ENCODE measurements around the gene SLCO2A1.

The SLCO2A1 gene

GRCh38 chr3:133941415-133941821 lies 88.3 kb downstream of the SLCO2A1 start:
- Histone ChIP-seq H3K27ac (ENCODE audit: low read length) (no peak overlapping the region), H2AFZ (ENCODE audit: low read length) (no peak overlapping the region), H3K4me2 (ENCODE audit: low read depth, low read length) (no peak overlapping the region), H3K9ac (ENCODE audit: low read length) (no peak overlapping the region), H4K20me1 (ENCODE audit: insufficient read depth, low read length) (no peaks in the 10 kb centered on the region), H3K79me2 (ENCODE audit: low read length) (no peaks in the 10 kb centered on the region), H3F3A (ENCODE audit: insufficient read depth, low read length) (no peaks in the 10 kb centered on the region; the same call in 1 of the 2 replicates), H3K4me1 (ENCODE audit: low read length) (peaks cover 8% of the 10 kb centered on the region), H3K4me3 (ENCODE audit: low read length) (no peak overlapping the region), H3K36me3 (replicated peaks; ENCODE audit: insufficient read depth, low read length) (no peaks in the 10 kb centered on the region), H3K27me3 (replicated peaks; ENCODE audit: insufficient read depth, low read length) (no peaks in the 10 kb centered on the region), H3K9me2 (replicated peaks; ENCODE audit: insufficient read depth, low read length) (no peaks in the 10 kb centered on the region), H3K9me3 (replicated peaks; ENCODE audit: insufficient read depth, low read length) (no peaks in the 10 kb centered on the region)
- TF ChIP-seq CTCF (IDR thresholded peaks at IDR 0.05; ENCODE audit: low read length) (no peak), EZH2phosphoT487 (IDR thresholded peaks at IDR 0.05; ENCODE audit: low read length) (no peak), EZH2 (optimal IDR thresholded peaks at IDR 0.05; ENCODE audit: low read depth, low read length) (no peak)
- DNase-seq, result no peak

GRCh38 chr3:133940536-133940935 lies 89.2 kb downstream of the SLCO2A1 start:
- no peak overlapping the region for H3K9ac ChIP-seq (ENCODE audit: low read length)

GRCh38 chr3:133939463-133939835 lies 90.3 kb downstream of the SLCO2A1 start:
- no peaks in the 10 kb centered on the region for H3K79me2 ChIP-seq (ENCODE audit: low read length)
- H3K4me2 ChIP-seq (ENCODE audit: low read depth, low read length), result no peak overlapping the region
- H3K9ac ChIP-seq (ENCODE audit: low read length), result no peak overlapping the region
- no peaks in the 10 kb centered on the region for H3K4me1 ChIP-seq (ENCODE audit: low read length)
- no peak for DNase-seq
- no peaks in the 10 kb centered on the region for H3F3A ChIP-seq (ENCODE audit: insufficient read depth, low read length)
- H3K27me3 ChIP-seq (replicated peaks; ENCODE audit: insufficient read depth, low read length), result no peaks in the 10 kb centered on the region
- H3K4me3 ChIP-seq (ENCODE audit: low read length), result no peak overlapping the region
- no peaks in the 10 kb centered on the region for H4K20me1 ChIP-seq (ENCODE audit: insufficient read depth, low read length)
- no peaks in the 10 kb centered on the region for H3K9me3 ChIP-seq (replicated peaks; ENCODE audit: insufficient read depth, low read length)
- H3K9me2 ChIP-seq (replicated peaks; ENCODE audit: insufficient read depth, low read length), result no peaks in the 10 kb centered on the region
- H2AFZ ChIP-seq (ENCODE audit: low read length), result no peak overlapping the region
- TF ChIP-seq EZH2phosphoT487 (IDR thresholded peaks at IDR 0.05; ENCODE audit: low read length) (no peak), EZH2 (optimal IDR thresholded peaks at IDR 0.05; ENCODE audit: low read depth, low read length) (no peak), CTCF (IDR thresholded peaks at IDR 0.05; ENCODE audit: low read length) (no peak)
- H3K36me3 ChIP-seq (replicated peaks; ENCODE audit: insufficient read depth, low read length), result no peaks in the 10 kb centered on the region
- H3K27ac ChIP-seq (ENCODE audit: low read length), result no peak overlapping the region

More at GRCh38 chr3:133940536-133940935, 89.2 kb downstream of the SLCO2A1 start:
- Histone ChIP-seq H4K20me1 (ENCODE audit: insufficient read depth, low read length) (no peaks in the 10 kb centered on the region), H3K27me3 (replicated peaks; ENCODE audit: insufficient read depth, low read length) (no peaks in the 10 kb centered on the region), H3K79me2 (ENCODE audit: low read length) (no peaks in the 10 kb centered on the region), H3K9me3 (replicated peaks; ENCODE audit: insufficient read depth, low read length) (no peaks in the 10 kb centered on the region), H3K4me1 (ENCODE audit: low read length) (no peaks in the 10 kb centered on the region), H3K4me3 (ENCODE audit: low read length) (no peak overlapping the region), H3K9me2 (replicated peaks; ENCODE audit: insufficient read depth, low read length) (no peaks in the 10 kb centered on the region), H3F3A (ENCODE audit: insufficient read depth, low read length) (no peaks in the 10 kb centered on the region), H3K27ac (ENCODE audit: low read length) (no peak overlapping the region), H3K36me3 (replicated peaks; ENCODE audit: insufficient read depth, low read length) (no peaks in the 10 kb centered on the region), H3K4me2 (ENCODE audit: low read depth, low read length) (no peak overlapping the region), H2AFZ (ENCODE audit: low read length) (no peak overlapping the region)
- TF ChIP-seq EZH2phosphoT487 (IDR thresholded peaks at IDR 0.05; ENCODE audit: low read length), result no peak
- no peak for TF ChIP-seq EZH2 (optimal IDR thresholded peaks at IDR 0.05; ENCODE audit: low read depth, low read length)
- no peak for TF ChIP-seq CTCF (IDR thresholded peaks at IDR 0.05; ENCODE audit: low read length)
- DNase-seq, result no peak

Data from MM.1S (cell line).